Measurements from ENCODE around the gene FAM20C. TPM values are rescaled to one million over a fixed set of nuclear protein-coding genes. Genes with fewer than 3 reads are reported as not detected.

FAM20C gene
- total RNA-seq, 2 experiments from 2014 or later = 0.45 to 0.80 TPM

- H3K4me3 Mint-ChIP-seq = no peak overlapping the region
- POLR2A ChIA-PET = no interaction called here
- no peaks in the 10 kb centered on the region for H3K4me1 Mint-ChIP-seq (ENCODE audit: low read depth)
- H3K36me3 Mint-ChIP-seq = no peaks in the 10 kb centered on the region
- no peak overlapping the region for H3K27ac Mint-ChIP-seq
- H3K27me3 Mint-ChIP-seq = no peaks in the 10 kb centered on the region
- no peak for DNase-seq
- intact Hi-C loops (cut with micrococcal nuclease) = no loop called here
- H3K9me3 Mint-ChIP-seq = no peaks in the 10 kb centered on the region
- CTCF ChIA-PET = no interaction called here
Measured at GRCh38 chr7:247636-248035, 55.3 kb downstream of the FAM20C start.

GRCh38 chr7:248732-249435 lies 56.5 kb downstream of the FAM20C start:
- ChIA-PET CTCF (no interaction called here), POLR2A (no interaction called here)
- Mint-ChIP-seq H3K4me3 (no peak overlapping the region), H3K27me3 (no peaks in the 10 kb centered on the region), H3K4me1 (ENCODE audit: low read depth) (no peaks in the 10 kb centered on the region), H3K27ac (no peak overlapping the region), H3K36me3 (no peaks in the 10 kb centered on the region), H3K9me3 (no peaks in the 10 kb centered on the region)
- no peak for DNase-seq
- intact Hi-C loops (cut with micrococcal nuclease) = no loop called here

- no peak for DNase-seq
- no peaks in the 10 kb centered on the region for H3K27me3 Mint-ChIP-seq
- CTCF ChIA-PET = no interaction called here
- H3K9me3 Mint-ChIP-seq = no peaks in the 10 kb centered on the region
- no peak overlapping the region for H3K27ac Mint-ChIP-seq
- no peaks in the 10 kb centered on the region for H3K4me1 Mint-ChIP-seq (ENCODE audit: low read depth)
- POLR2A ChIA-PET = no interaction called here
- intact Hi-C loops (cut with micrococcal nuclease) = no loop called here
- H3K4me3 Mint-ChIP-seq = no peak overlapping the region
- no peaks in the 10 kb centered on the region for H3K36me3 Mint-ChIP-seq
Measured at GRCh38 chr7:249989-250388, 57.6 kb downstream of the FAM20C start.

GRCh38 chr7:250523-250922 lies 58.2 kb downstream of the FAM20C start:
- H3K4me3 Mint-ChIP-seq = no peak overlapping the region
- ChIA-PET POLR2A (no interaction called here), CTCF (no interaction called here)
- no peak for DNase-seq
- peaks cover 1% of the 10 kb centered on the region for H3K27me3 Mint-ChIP-seq
- intact Hi-C loops (cut with micrococcal nuclease) = no loop called here
- no peaks in the 10 kb centered on the region for H3K4me1 Mint-ChIP-seq (ENCODE audit: low read depth)
- no peak overlapping the region for H3K27ac Mint-ChIP-seq
- H3K36me3 Mint-ChIP-seq = no peaks in the 10 kb centered on the region
- no peaks in the 10 kb centered on the region for H3K9me3 Mint-ChIP-seq

GRCh38 chr7:251005-251404 lies 58.6 kb downstream of the FAM20C start:
- POLR2A ChIA-PET = no interaction called here
- Mint-ChIP-seq H3K36me3 (no peaks in the 10 kb centered on the region), H3K27me3 (peaks cover 1% of the 10 kb centered on the region), H3K9me3 (no peaks in the 10 kb centered on the region), H3K27ac (no peak overlapping the region), H3K4me1 (ENCODE audit: low read depth) (no peaks in the 10 kb centered on the region), H3K4me3 (no peak overlapping the region)
- CTCF ChIA-PET = no interaction called here
- DNase-seq = no peak
- intact Hi-C loops (cut with micrococcal nuclease) = no loop called here

- ChIA-PET POLR2A (interaction anchor here (0.6 kb wide), 1 partner anchor 11 kb away, joined by 4 read pairs; no protein-coding TSS in a partner anchor), CTCF (no interaction called here)
- H3K36me3 Mint-ChIP-seq = no peaks in the 10 kb centered on the region
- H3K27me3 Mint-ChIP-seq = peaks cover 1% of the 10 kb centered on the region
- no peak for DNase-seq
- no peaks in the 10 kb centered on the region for H3K9me3 Mint-ChIP-seq
- no peak overlapping the region for H3K27ac Mint-ChIP-seq
- no peak overlapping the region for H3K4me3 Mint-ChIP-seq
- intact Hi-C loops (cut with micrococcal nuclease) = no loop called here
- no peaks in the 10 kb centered on the region for H3K4me1 Mint-ChIP-seq (ENCODE audit: low read depth)
Measured at GRCh38 chr7:251446-252175, 59.2 kb downstream of the FAM20C start.

GRCh38 chr7:252216-252965 lies 60.0 kb downstream of the FAM20C start:
- Mint-ChIP-seq H3K4me3 (no peak overlapping the region), H3K4me1 (ENCODE audit: low read depth) (no peaks in the 10 kb centered on the region), H3K9me3 (no peaks in the 10 kb centered on the region), H3K27me3 (peaks cover 1% of the 10 kb centered on the region), H3K36me3 (no peaks in the 10 kb centered on the region), H3K27ac (no peak overlapping the region)
- ChIA-PET CTCF (interaction anchor here (0.9 kb wide), 1 partner anchor 11 kb away, joined by 3 read pairs; no protein-coding TSS in a partner anchor), POLR2A (no interaction called here)
- intact Hi-C loops (cut with micrococcal nuclease) = no loop called here
- no peak for DNase-seq

GRCh38 chr7:252981-253380 lies 60.6 kb downstream of the FAM20C start:
- CTCF ChIA-PET = interaction anchor here (0.9 kb wide), 1 partner anchor 11 kb away, joined by 3 read pairs; no protein-coding TSS in a partner anchor

GRCh38 chr7:253581-254336 lies 61.4 kb downstream of the FAM20C start:
- DNase-seq = no peak
- H3K4me3 Mint-ChIP-seq = no peak overlapping the region
- no peaks in the 10 kb centered on the region for H3K9me3 Mint-ChIP-seq
- no peak overlapping the region for H3K27ac Mint-ChIP-seq
- ChIA-PET POLR2A (no interaction called here), CTCF (interaction anchor here (0.9 kb wide), 1 partner anchor 10 kb away, joined by 3 read pairs; no protein-coding TSS in a partner anchor)
- peaks cover 1% of the 10 kb centered on the region for H3K27me3 Mint-ChIP-seq
- no peaks in the 10 kb centered on the region for H3K36me3 Mint-ChIP-seq
- no peaks in the 10 kb centered on the region for H3K4me1 Mint-ChIP-seq (ENCODE audit: low read depth)
- intact Hi-C loops (cut with micrococcal nuclease) = no loop called here

More at GRCh38 chr7:252981-253380, 60.6 kb downstream of the FAM20C start:
- Mint-ChIP-seq H3K27ac (no peak overlapping the region), H3K36me3 (no peaks in the 10 kb centered on the region), H3K9me3 (no peaks in the 10 kb centered on the region), H3K27me3 (peaks cover 1% of the 10 kb centered on the region), H3K4me1 (ENCODE audit: low read depth) (no peaks in the 10 kb centered on the region), H3K4me3 (no peak overlapping the region)
- intact Hi-C loops (cut with micrococcal nuclease) = no loop called here
- no peak for DNase-seq
- POLR2A ChIA-PET = no interaction called here

- Mint-ChIP-seq H3K4me1 (ENCODE audit: low read depth) (no peaks in the 10 kb centered on the region), H3K36me3 (no peaks in the 10 kb centered on the region), H3K27me3 (peaks cover 1% of the 10 kb centered on the region), H3K9me3 (no peaks in the 10 kb centered on the region), H3K27ac (no peak overlapping the region), H3K4me3 (no peak overlapping the region)
- ChIA-PET POLR2A (no interaction called here), CTCF (no interaction called here)
- intact Hi-C loops (cut with micrococcal nuclease) = no loop called here
- DNase-seq = no peak
Measured at GRCh38 chr7:254337-255037, 62.1 kb downstream of the FAM20C start.

GRCh38 chr7:255038-255435 lies 62.7 kb downstream of the FAM20C start:
- H3K9me3 Mint-ChIP-seq = no peaks in the 10 kb centered on the region
- DNase-seq = no peak
- no peak overlapping the region for H3K4me3 Mint-ChIP-seq
- ChIA-PET POLR2A (no interaction called here), CTCF (no interaction called here)
- intact Hi-C loops (cut with micrococcal nuclease) = no loop called here
- no peak overlapping the region for H3K27ac Mint-ChIP-seq
- H3K4me1 Mint-ChIP-seq (ENCODE audit: low read depth) = no peaks in the 10 kb centered on the region
- H3K36me3 Mint-ChIP-seq = no peaks in the 10 kb centered on the region
- H3K27me3 Mint-ChIP-seq = peaks cover 1% of the 10 kb centered on the region

Measured in activated CD4-positive, alpha-beta memory T cell treated with anti-CD3 and anti-CD28 coated beads for 36 hours (primary cell).